A673 (cell line): ENCODE measurements around the gene MAN1C1. TPM values are rescaled to one million over a fixed set of nuclear protein-coding genes. Genes with fewer than 3 reads are reported as not detected.

Source experiments
- BruUV-seq: library from RNA; stranded (reverse); fragments of 400-500 nt; replicated peaks from 2 replicates; lab custom pipeline; 2021; lab: Mats Ljungman, UMichigan
- CTCF ChIA-PET: fragments of 300-600 bp; sonication (Branson Sonifier 250); formaldehyde crosslinking; loops from one replicate; lab custom pipeline; 2022; ENCODE audit warnings: antibody characterized with exemption; lab: Charles Lee
- POLR2A ChIA-PET: fragments of 300-600 bp; sonication (Branson Sonifier 250); formaldehyde crosslinking; loops from one replicate; lab custom pipeline; 2022; ENCODE audit warnings: antibody characterized with exemption; ENCODE audit not compliant: low non-redundant PET; lab: Charles Lee
- DNase-seq: peaks from one replicate; pipeline ENCODE4 v3.0.0-alpha.2; 2015; ENCODE audit warnings: low spot score
- H3K27ac ChIP-seq: fragments of 200-600 bp; sonication (generic); 2 replicates; pipeline ENCODE4 v1.5.1; 2016; ENCODE audit warnings: mixed run types, low read depth, mild to moderate bottlenecking, mixed read lengths, antibody characterized with exemption, low read length; ENCODE audit not compliant: poor library complexity, severe bottlenecking
- H3K27me3 ChIP-seq: fragments of 200-600 bp; sonication (generic); replicated peaks from 2 replicates; pipeline ENCODE4 v1.6.1; 2017; ENCODE audit warnings: mixed run types, low read depth, mild to moderate bottlenecking, mixed read lengths, antibody characterized with exemption, low read length; ENCODE audit not compliant: insufficient read depth, poor library complexity
- H3K36me3 ChIP-seq: fragments of 200-600 bp; sonication (generic); 2 replicates; pipeline ENCODE4 v1.6.1; 2016; ENCODE audit warnings: mixed run types, mild to moderate bottlenecking, mixed read lengths, antibody characterized with exemption, low read length; ENCODE audit not compliant: insufficient read depth, poor library complexity, severe bottlenecking
- H3K4me1 ChIP-seq: fragments of 200-600 bp; sonication (generic); 2 replicates; pipeline ENCODE4 v1.6.1; 2017; ENCODE audit warnings: mixed run types, mild to moderate bottlenecking, mixed read lengths, antibody characterized with exemption, low read length; ENCODE audit not compliant: insufficient read depth, poor library complexity, severe bottlenecking
- H3K4me3 ChIP-seq: fragments of 200-600 bp; sonication (generic); 2 replicates; pipeline ENCODE4 v1.5.1; 2016; ENCODE audit warnings: low read depth, mixed run types, mild to moderate bottlenecking, mixed read lengths, low read length; ENCODE audit not compliant: poor library complexity, severe bottlenecking
- H3K9me3 ChIP-seq: fragments of 200-600 bp; sonication (generic); 2 replicates; pipeline ENCODE4 v1.6.1; 2016; ENCODE audit warnings: mixed run types, low read depth, mild to moderate bottlenecking, mixed read lengths, antibody characterized with exemption, low read length; ENCODE audit not compliant: poor library complexity, severe bottlenecking
- CTCF ChIP-seq: fragments of 300-800, 200-600 bp; sonication (generic); conservative IDR thresholded peaks from 2 replicates; pipeline ENCODE4 v1.5.1; 2017; ENCODE audit warnings: low read depth, mild to moderate bottlenecking, antibody characterized with exemption, low read length, moderate library complexity, mixed read lengths
- EZH2 ChIP-seq: fragments of 200-600 bp; sonication (generic); IDR thresholded peaks from 2 replicates; pipeline ENCODE4 v1.6.1; 2017; ENCODE audit warnings: borderline replicate concordance, low read depth, mild to moderate bottlenecking, mixed read lengths, antibody characterized with exemption, low read length; ENCODE audit not compliant: poor library complexity, severe bottlenecking
- intact Hi-C: fragments of 100-400 bp; cut with micrococcal nuclease; formaldehyde crosslinking; loops from one replicate; pipeline ENCODE4 v1.10.0; 2022; ENCODE audit not compliant: unreplicated experiment
- total RNA-seq: library from RNA; stranded (reverse); gene quantifications from 2 replicates; pipeline ENCODE4 v1.2.3, GENCODE V29; 2021

The MAN1C1 gene
- total RNA-seq, 1 experiment from 2014 or later: 0.21 TPM

DNA sequence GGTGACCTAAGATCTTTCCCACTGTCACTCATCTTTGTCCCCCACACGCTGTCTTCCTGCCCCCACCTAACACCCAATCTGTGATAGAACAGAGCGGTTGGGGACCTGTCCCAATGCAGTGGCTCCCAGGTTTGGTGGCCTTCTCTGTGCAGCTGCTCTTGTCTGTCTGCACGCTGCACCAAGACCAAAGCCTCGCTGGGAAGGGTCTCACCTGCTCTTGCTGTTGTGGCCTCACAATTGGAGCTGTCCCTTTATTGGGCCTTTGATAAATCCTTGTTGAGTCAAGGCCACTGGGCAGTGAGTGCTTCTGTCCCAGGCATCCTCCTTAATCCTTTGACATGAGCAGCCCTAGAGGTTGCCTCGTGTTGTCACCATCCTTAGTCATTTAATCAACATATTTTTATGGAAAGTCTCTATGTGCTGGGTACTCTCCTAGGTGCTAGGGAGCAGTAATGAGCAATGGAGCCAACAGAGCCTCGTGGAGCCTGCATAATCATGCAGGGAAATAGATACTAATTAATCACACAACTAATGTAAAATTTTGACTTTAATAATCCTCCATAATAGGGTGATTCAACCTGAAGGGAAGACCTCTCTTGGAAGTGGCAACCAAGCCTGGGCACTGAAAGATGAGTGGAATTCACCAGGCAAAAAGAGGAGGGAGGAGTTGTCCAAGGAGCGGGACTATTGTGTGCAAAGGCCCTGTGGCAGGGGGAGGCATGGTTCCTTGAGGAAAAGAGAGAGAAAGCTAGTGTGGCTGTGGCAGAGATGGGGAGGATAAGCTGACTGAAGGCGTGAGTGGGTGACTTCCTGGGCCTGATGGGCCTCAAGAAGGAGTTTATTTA lies 57.6 kb downstream of the MAN1C1 start:
- intact Hi-C loops: no loop called here
- BruUV-seq: no TSS peak
- no peak overlapping the region for H3K27ac ChIP-seq
- H3K9me3 ChIP-seq: no peaks in the 10 kb centered on the region
- DNase-seq: no peak
- H3K4me1 ChIP-seq: peaks cover 25% of the 10 kb centered on the region
- ChIA-PET POLR2A (no interaction called here), CTCF (no interaction called here)
- no peak overlapping the region for H3K4me3 ChIP-seq
- no peaks in the 10 kb centered on the region for H3K36me3 ChIP-seq
- TF ChIP-seq CTCF (no peak), EZH2 (no peak)
- H3K27me3 ChIP-seq: no peaks in the 10 kb centered on the region

GRCh38 chr1:25674807-25675084 lies 58.2 kb downstream of the MAN1C1 start:
- ChIA-PET CTCF (no interaction called here), POLR2A (no interaction called here)
- no peak for DNase-seq
- no TSS peak for BruUV-seq
- H3K27ac ChIP-seq: no peak overlapping the region
- H3K9me3 ChIP-seq: no peaks in the 10 kb centered on the region
- no peaks in the 10 kb centered on the region for H3K36me3 ChIP-seq
- H3K4me1 ChIP-seq: peaks cover 25% of the 10 kb centered on the region
- intact Hi-C loops: no loop called here
- no peak overlapping the region for H3K4me3 ChIP-seq
- no peaks in the 10 kb centered on the region for H3K27me3 ChIP-seq
- TF ChIP-seq EZH2 (no peak), CTCF (no peak)

- peaks cover 25% of the 10 kb centered on the region for H3K4me1 ChIP-seq
- H3K4me3 ChIP-seq: no peak overlapping the region
- POLR2A ChIA-PET: interaction anchor here (0.6 kb wide), 1 partner anchor 68 kb away, joined by 9 read pairs; no protein-coding TSS in a partner anchor
- H3K27ac ChIP-seq: no peak overlapping the region
- H3K27me3 ChIP-seq: no peaks in the 10 kb centered on the region
- CTCF ChIA-PET: no interaction called here
- intact Hi-C loops: no loop called here
- TF ChIP-seq CTCF: no peak
- no peak for TF ChIP-seq EZH2
- BruUV-seq: no TSS peak
- DNase-seq: no peak
- no peaks in the 10 kb centered on the region for H3K36me3 ChIP-seq
- H3K9me3 ChIP-seq: no peaks in the 10 kb centered on the region
Observed at GRCh38 chr1:25675729-25676476, 59.3 kb downstream of the MAN1C1 start.
